PFSK-1 (cell line): ENCODE results near the gene C5orf58.

ENCODE experiments used
- POLR2AphosphoS5 ChIP-seq: IDR thresholded peaks from 2 replicates; pipeline ENCODE4 v1.6.1; 2012; ENCODE audit warnings: low read depth, mild to moderate bottlenecking, control low read depth, low read length, moderate library complexity
- TAF1 ChIP-seq: IDR thresholded peaks from 2 replicates; pipeline ENCODE4 v1.6.1; 2012; ENCODE audit warnings: low read length, control low read depth, borderline replicate concordance; ENCODE audit not compliant: insufficient read depth
- TF ChIP-seq, protein P1 (sequence below), 2 experiments: IDR thresholded peaks; 2 replicates each; pipeline versions ENCODE4 v1.6.1 to v1.8.0; 2011 to 2012; ENCODE audit warnings: low read depth in 2 of 2, low read length in 2 of 2, control low read depth in 1 of 2, inconsistent platforms in 1 of 2, mild to moderate bottlenecking in 1 of 2, moderate library complexity in 1 of 2; ENCODE audit not compliant: insufficient read depth in 1 of 2

DNA sequence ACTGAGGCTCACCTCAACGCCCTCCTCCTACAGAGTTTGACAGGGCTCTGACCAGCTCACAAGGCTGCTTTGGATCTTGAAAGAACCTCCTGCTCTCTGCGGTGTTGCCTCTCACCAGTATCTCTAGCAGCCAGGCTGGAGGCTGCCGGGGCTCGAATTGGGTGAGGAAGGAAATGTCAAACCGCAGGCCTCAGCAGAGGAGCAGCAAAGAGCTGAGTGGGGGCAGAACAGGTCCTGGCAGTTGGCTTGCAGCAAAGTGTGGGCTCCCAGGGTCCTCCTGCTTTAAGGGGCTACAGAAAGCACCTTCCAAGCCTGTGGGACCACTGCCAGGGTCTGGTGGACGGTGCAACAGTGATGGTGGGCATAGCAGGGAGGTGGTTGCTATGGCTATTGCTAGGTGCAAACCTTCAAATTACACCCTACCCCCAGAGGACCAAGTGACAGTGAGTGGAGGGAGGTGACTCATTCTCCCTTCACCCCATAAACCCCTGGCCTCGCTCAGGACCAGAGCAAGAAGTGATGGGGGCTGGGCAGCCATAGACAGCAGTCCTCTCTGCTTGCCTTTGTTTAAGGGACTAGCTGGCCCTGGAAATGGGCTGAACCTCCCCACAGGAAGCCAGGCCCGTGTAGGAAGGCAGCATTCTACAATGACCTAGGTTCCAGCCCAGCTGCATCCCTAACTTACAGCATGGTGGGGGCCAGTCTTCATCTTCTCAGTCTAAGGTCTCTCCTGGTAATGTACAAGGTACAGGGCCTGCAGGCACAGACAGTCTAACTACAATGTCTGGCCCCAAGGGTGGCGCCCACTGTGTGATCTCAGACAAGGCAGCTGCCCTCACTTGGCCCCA, 46.0 kb downstream of the C5orf58 start:
- no peak for TF ChIP-seq POLR2AphosphoS5
- TF ChIP-seq, protein P1, sequence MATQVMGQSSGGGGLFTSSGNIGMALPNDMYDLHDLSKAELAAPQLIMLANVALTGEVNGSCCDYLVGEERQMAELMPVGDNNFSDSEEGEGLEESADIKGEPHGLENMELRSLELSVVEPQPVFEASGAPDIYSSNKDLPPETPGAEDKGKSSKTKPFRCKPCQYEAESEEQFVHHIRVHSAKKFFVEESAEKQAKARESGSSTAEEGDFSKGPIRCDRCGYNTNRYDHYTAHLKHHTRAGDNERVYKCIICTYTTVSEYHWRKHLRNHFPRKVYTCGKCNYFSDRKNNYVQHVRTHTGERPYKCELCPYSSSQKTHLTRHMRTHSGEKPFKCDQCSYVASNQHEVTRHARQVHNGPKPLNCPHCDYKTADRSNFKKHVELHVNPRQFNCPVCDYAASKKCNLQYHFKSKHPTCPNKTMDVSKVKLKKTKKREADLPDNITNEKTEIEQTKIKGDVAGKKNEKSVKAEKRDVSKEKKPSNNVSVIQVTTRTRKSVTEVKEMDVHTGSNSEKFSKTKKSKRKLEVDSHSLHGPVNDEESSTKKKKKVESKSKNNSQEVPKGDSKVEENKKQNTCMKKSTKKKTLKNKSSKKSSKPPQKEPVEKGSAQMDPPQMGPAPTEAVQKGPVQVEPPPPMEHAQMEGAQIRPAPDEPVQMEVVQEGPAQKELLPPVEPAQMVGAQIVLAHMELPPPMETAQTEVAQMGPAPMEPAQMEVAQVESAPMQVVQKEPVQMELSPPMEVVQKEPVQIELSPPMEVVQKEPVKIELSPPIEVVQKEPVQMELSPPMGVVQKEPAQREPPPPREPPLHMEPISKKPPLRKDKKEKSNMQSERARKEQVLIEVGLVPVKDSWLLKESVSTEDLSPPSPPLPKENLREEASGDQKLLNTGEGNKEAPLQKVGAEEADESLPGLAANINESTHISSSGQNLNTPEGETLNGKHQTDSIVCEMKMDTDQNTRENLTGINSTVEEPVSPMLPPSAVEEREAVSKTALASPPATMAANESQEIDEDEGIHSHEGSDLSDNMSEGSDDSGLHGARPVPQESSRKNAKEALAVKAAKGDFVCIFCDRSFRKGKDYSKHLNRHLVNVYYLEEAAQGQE (IDR thresholded peaks at IDR 0.05; ENCODE audit: insufficient read depth in 1 of 2, low read depth in 2 of 2, low read length in 2 of 2): no peak
- no peak for TF ChIP-seq TAF1
